Endothelial cell of umbilical vein (primary cell): ENCODE measurements around the gene STRA8. TPM values are rescaled to one million over a fixed set of nuclear protein-coding genes. Genes with fewer than 3 reads are reported as not detected.

Experiments
- BruUV-seq: library from RNA; stranded (reverse); fragments of 400-500 nt; replicated peaks from 2 replicates; lab custom pipeline; 2021; lab: Mats Ljungman, UMichigan
- CTCF ChIA-PET: fragments of 300-600, 350-600 bp; sonication (Branson Sonifier 250); formaldehyde crosslinking; loops from one replicate; lab custom pipeline; 2021; ENCODE audit warnings: antibody characterized with exemption, inconsistent platforms; lab: Charles Lee
- POLR2A ChIA-PET: fragments of 300-600, 350-600 bp; sonication (Branson Sonifier 250); formaldehyde crosslinking; loops from one replicate; lab custom pipeline; 2021; ENCODE audit warnings: antibody characterized with exemption, inconsistent platforms; lab: Charles Lee
- DNase-seq: peaks from one replicate; pipeline ENCODE4 v3.0.0-alpha.2; 2011; ENCODE audit warnings: low read depth, low spot score
- FAIRE-seq: peaks from 2 replicates; lab custom pipeline; 2011; peaks lifted over from hg19 to GRCh38; lab: Jason Lieb, UNC
- H2AFZ ChIP-seq: 2 replicates; pipeline ENCODE4 v1.6.0; 2012; ENCODE audit warnings: low read depth, low read length, control low read depth, inconsistent platforms
- H3K27ac ChIP-seq: 2 replicates; pipeline ENCODE4 v1.5.1; 2011; ENCODE audit warnings: low read depth, mild to moderate bottlenecking, control low read depth, low read length, moderate library complexity; ENCODE audit not compliant: insufficient read depth
- H3K27me3 ChIP-seq, 2 experiments: 2 replicates each; pipeline versions ENCODE4 v1.6.0 to v1.6.1; 2011; ENCODE audit warnings: low read length in 2 of 2, mixed read lengths in 1 of 2; ENCODE audit not compliant: control insufficient read depth in 2 of 2, insufficient read depth in 2 of 2
- H3K36me3 ChIP-seq, 2 experiments: 2 replicates in 1 of 2; 3 replicates in 1 of 2; pipeline ENCODE4 v1.5.1; 2011; ENCODE audit warnings: low read length in 2 of 2, mild to moderate bottlenecking in 1 of 2, moderate library complexity in 1 of 2; ENCODE audit not compliant: control insufficient read depth in 2 of 2, insufficient read depth in 2 of 2; ENCODE audit errors: extremely low read depth in 1 of 2
- H3K4me1 ChIP-seq: 3 replicates; pipeline ENCODE4 v1.5.1; 2011; ENCODE audit warnings: mild to moderate bottlenecking, low read length; ENCODE audit not compliant: control insufficient read depth, insufficient read depth; ENCODE audit errors: extremely low read depth
- H3K4me2 ChIP-seq: 2 replicates; pipeline ENCODE4 v1.6.1; 2011; ENCODE audit warnings: low read length, control low read depth, mixed read lengths; ENCODE audit not compliant: insufficient read depth
- H3K4me3 ChIP-seq, 3 experiments: fragments of 200-600 bp in 1 of 3; sonication (generic), shearing (Covaris generic) in 1 of 3; replicated peaks in 1 of 3; 2 replicates each; pipeline ENCODE4 v1.5.1; 2011 to 2016; ENCODE audit warnings: control low read depth in 3 of 3, low read length in 3 of 3, mild to moderate bottlenecking in 2 of 3, inconsistent platforms in 1 of 3, low read depth in 1 of 3, moderate library complexity in 1 of 3; ENCODE audit not compliant: insufficient read depth in 1 of 3
- H3K79me2 ChIP-seq: 2 replicates; pipeline ENCODE4 v1.6.0; 2012; ENCODE audit warnings: low read length, inconsistent platforms; ENCODE audit not compliant: control insufficient read depth, insufficient read depth
- H3K9ac ChIP-seq: replicated peaks from 2 replicates; pipeline ENCODE3; 2011; ENCODE audit warnings: low read length, control low read depth; ENCODE audit not compliant: insufficient read depth; ENCODE audit errors: extremely low read depth
- H3K9me1 ChIP-seq: replicated peaks from 3 replicates; pipeline ENCODE4 v1.6.0; 2011; ENCODE audit warnings: mild to moderate bottlenecking, low read length; ENCODE audit not compliant: control insufficient read depth, insufficient read depth; ENCODE audit errors: extremely low read depth
- H3K9me3 ChIP-seq: replicated peaks from 2 replicates; pipeline ENCODE4 v1.5.1; 2012; ENCODE audit warnings: low read length, inconsistent platforms; ENCODE audit not compliant: control insufficient read depth, insufficient read depth
- H4K20me1 ChIP-seq: replicated peaks from 2 replicates; pipeline ENCODE3; 2011; ENCODE audit warnings: mild to moderate bottlenecking, low read length; ENCODE audit not compliant: control insufficient read depth, insufficient read depth; ENCODE audit errors: extremely low read depth
- EZH2 ChIP-seq: IDR thresholded peaks from 2 replicates; pipeline ENCODE4 v1.6.1; 2012; ENCODE audit warnings: borderline replicate concordance, low read depth, mild to moderate bottlenecking, moderate library complexity, low read length, inconsistent platforms; ENCODE audit not compliant: severe bottlenecking
- FOS ChIP-seq: IDR thresholded peaks from 2 replicates; pipeline ENCODE4 v1.6.1; 2011; ENCODE audit warnings: mild to moderate bottlenecking, low read length, moderate library complexity, borderline replicate concordance; ENCODE audit not compliant: insufficient read depth
- GATA2 ChIP-seq: IDR thresholded peaks from 2 replicates; pipeline ENCODE4 v1.7.0; 2011; ENCODE audit warnings: low read depth, mild to moderate bottlenecking, moderate library complexity, mixed read lengths, low read length; ENCODE audit not compliant: insufficient read length, insufficient read depth
- JUN ChIP-seq: IDR thresholded peaks from 2 replicates; pipeline ENCODE4 v1.6.1; 2011; ENCODE audit warnings: borderline replicate concordance, low read depth; ENCODE audit not compliant: insufficient read length, insufficient read depth
- MYC ChIP-seq: IDR thresholded peaks from one replicate; pipeline ENCODE4 v1.6.1; 2011; ENCODE audit warnings: mild to moderate bottlenecking, low read depth, low read length
- POLR2A ChIP-seq: IDR thresholded peaks from 2 replicates; pipeline ENCODE4 v1.6.1; 2012; ENCODE audit warnings: low read depth, mild to moderate bottlenecking, control low read depth, low read length
- POLR2AphosphoS5 ChIP-seq: IDR thresholded peaks from 2 replicates; pipeline ENCODE4 v1.6.1; 2012; ENCODE audit warnings: low read depth, mild to moderate bottlenecking, control low read depth, low read length, moderate library complexity; ENCODE audit not compliant: insufficient read depth
- dilution Hi-C: fragments of 300-500 bp; cut with MboI; formaldehyde crosslinking; loops from one replicate; pipeline ENCODE4 v1.15.0; 2019; ENCODE audit warnings: low sequenced_read_pairs; ENCODE audit not compliant: extremely low pct_ligation_motif_present
- intact Hi-C: fragments of 100-400 bp; cut with micrococcal nuclease; formaldehyde crosslinking; loops from one replicate; pipeline ENCODE4 v1.10.0; 2022
- polyA plus RNA-seq, 4 experiments: library from polyadenylated mRNA; depleted of rRNA in 3 of 4; stranded (reverse) in 3 of 4; unstranded in 1 of 4; fragments of >200 nt; gene quantifications; 2 replicates each; pipeline versions ENCODE4 v1.2.1 to v1.2.3, GENCODE V29; 2011 to 2012; ENCODE audit warnings: missing spikeins in 1 of 4
- total RNA-seq: library from RNA; stranded (reverse); gene quantifications from 2 replicates; pipeline ENCODE4 v1.2.3, GENCODE V29; 2021
- TF ChIP-seq, protein P1 (sequence below), 2 donors: IDR thresholded peaks; 1 replicate in 1 of 2; 2 replicates in 1 of 2; pipeline ENCODE4 v1.5.1; 2011; ENCODE audit warnings: low read length in 2 of 2, mild to moderate bottlenecking in 2 of 2, moderate library complexity in 2 of 2, control low read depth in 1 of 2, inconsistent platforms in 1 of 2, low read depth in 1 of 2; ENCODE audit not compliant: insufficient read depth in 1 of 2; ENCODE audit errors: extremely low read depth in 1 of 2
- TF ChIP-seq, protein P2 (sequence below): IDR thresholded peaks from 2 replicates; pipeline ENCODE4 v1.6.1; 2011; ENCODE audit not compliant: insufficient read depth, insufficient read length

Gene STRA8
- total and polyA plus RNA-seq, 2 donors (not counting 3 experiments of a cell fraction or from before 2014, with no cell fraction given): not detected

GRCh38 chr7:135206941-135207391 lies 26.7 kb upstream of the STRA8 start:
- H3K79me2 ChIP-seq: no peaks in the 10 kb centered on the region
- no peak for FAIRE-seq
- no TSS peak for BruUV-seq

More at GRCh38 chr7:135206941-135207391, 26.7 kb upstream of the STRA8 start:
- no peak overlapping the region for H3K27ac ChIP-seq
- H3K9me1 ChIP-seq: no peaks in the 10 kb centered on the region
- H3K4me1 ChIP-seq: peaks cover 7% of the 10 kb centered on the region
- TF ChIP-seq EZH2 (no peak), JUN (no peak), POLR2A (no peak), MYC (no peak), GATA2 (no peak), FOS (no peak), POLR2AphosphoS5 (no peak)
- TF ChIP-seq, protein P1, sequence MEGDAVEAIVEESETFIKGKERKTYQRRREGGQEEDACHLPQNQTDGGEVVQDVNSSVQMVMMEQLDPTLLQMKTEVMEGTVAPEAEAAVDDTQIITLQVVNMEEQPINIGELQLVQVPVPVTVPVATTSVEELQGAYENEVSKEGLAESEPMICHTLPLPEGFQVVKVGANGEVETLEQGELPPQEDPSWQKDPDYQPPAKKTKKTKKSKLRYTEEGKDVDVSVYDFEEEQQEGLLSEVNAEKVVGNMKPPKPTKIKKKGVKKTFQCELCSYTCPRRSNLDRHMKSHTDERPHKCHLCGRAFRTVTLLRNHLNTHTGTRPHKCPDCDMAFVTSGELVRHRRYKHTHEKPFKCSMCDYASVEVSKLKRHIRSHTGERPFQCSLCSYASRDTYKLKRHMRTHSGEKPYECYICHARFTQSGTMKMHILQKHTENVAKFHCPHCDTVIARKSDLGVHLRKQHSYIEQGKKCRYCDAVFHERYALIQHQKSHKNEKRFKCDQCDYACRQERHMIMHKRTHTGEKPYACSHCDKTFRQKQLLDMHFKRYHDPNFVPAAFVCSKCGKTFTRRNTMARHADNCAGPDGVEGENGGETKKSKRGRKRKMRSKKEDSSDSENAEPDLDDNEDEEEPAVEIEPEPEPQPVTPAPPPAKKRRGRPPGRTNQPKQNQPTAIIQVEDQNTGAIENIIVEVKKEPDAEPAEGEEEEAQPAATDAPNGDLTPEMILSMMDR (IDR thresholded peaks at IDR 0.05; ENCODE audit: extremely low read depth in 1 of 2, insufficient read depth in 1 of 2, low read depth in 1 of 2, low read length in 2 of 2): no peak
- TF ChIP-seq, protein P2, sequence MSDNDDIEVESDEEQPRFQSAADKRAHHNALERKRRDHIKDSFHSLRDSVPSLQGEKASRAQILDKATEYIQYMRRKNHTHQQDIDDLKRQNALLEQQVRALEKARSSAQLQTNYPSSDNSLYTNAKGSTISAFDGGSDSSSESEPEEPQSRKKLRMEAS: no peak
- no peaks in the 10 kb centered on the region for H3K27me3 ChIP-seq
- no peaks in the 10 kb centered on the region for H4K20me1 ChIP-seq
- DNase-seq: no peak
- no peak overlapping the region for H3K4me3 ChIP-seq
- H3K9me3 ChIP-seq: no peaks in the 10 kb centered on the region
- ChIA-PET CTCF (no interaction called here), POLR2A (no interaction called here)
- H3K4me2 ChIP-seq: no peak overlapping the region
- dilution Hi-C loops: no loop called here
- no peak overlapping the region for H2AFZ ChIP-seq
- no peaks in the 10 kb centered on the region for H3K36me3 ChIP-seq
- H3K9ac ChIP-seq: no peak overlapping the region
- intact Hi-C loops: no loop called here
